Stimulated activated CD4-positive, alpha-beta T cell treated with anti-CD3 and anti-CD28 coated beads, TNF-alpha, amount 100 ng/mL, for 1 hour (primary cell): ENCODE results near the gene MFAP2.

ENCODE experiments used
- DNase-seq, 3 donors: peaks; one replicate each; pipeline ENCODE4 v3.0.0-alpha.2; 2020; ENCODE audit warnings: low read depth in 3 of 3, low spot score in 1 of 3

Gene MFAP2, protein sequence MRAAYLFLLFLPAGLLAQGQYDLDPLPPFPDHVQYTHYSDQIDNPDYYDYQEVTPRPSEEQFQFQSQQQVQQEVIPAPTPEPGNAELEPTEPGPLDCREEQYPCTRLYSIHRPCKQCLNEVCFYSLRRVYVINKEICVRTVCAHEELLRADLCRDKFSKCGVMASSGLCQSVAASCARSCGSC

DNA sequence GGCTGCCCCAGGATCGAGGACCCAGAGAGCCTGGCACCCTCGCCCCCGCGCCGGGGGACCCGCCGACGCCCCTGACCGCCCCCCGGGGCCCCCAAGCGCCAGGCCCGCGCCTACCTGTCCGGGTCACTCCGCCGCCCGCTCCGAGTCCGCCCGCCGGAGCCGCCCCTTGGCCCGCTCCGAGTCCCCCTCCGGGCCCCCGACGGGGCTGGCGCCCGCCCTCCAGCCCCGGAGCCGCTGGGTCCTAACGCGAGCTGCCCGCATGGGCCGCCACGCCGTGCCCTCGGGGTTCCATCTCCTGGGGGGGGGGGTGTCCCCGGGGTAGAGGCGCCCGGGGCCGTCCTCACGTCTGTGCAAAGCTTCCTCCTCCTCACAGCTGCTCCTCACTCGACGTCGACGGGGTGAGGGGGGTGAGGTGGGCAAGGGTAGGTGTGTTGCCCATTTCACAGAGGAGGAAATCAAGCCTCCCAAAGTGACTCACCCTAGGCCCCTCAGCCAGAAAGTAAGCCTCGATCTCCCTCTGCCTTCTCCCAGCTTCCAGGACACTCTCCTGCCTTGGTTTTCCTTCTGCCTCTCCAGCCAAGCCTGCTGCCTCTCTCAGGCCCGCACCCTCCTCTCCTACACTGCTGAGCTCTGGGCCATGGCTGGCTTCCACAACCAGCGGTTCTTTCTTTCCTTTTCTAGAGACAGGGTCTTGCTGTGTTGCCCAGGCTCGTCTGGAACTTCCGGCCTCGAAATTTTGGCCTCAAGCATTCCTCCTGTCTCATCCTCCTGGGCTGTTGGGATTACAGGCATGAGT is at the start of gene MFAP2:
TSS of gene MFAP2 (minus strand) at position 148 of the 796 bp plus-strand sequence. CDS start 2,347 bp downstream, outside the sequence.
- no peak for DNase-seq

DNA sequence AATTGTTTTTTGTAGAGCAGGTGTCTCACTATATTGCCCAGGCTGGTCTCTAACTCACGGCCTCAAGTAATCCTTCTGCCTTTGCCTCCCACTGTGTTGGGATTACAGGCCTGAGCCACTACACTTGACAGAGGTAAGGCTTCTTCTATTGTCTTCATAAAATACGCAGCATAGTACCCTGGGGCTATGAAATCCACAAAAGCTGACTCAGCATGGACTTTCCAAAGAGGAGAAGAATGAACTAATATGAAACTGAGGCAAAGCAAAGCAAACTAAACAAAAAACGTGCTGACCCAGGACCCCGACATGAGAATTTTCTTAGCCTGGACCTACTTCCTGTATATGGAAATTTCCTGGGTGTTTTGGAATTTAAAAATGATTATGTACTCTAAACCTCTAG is 49.8 kb upstream of the MFAP2 start:
- DNase-seq = no peak

DNA sequence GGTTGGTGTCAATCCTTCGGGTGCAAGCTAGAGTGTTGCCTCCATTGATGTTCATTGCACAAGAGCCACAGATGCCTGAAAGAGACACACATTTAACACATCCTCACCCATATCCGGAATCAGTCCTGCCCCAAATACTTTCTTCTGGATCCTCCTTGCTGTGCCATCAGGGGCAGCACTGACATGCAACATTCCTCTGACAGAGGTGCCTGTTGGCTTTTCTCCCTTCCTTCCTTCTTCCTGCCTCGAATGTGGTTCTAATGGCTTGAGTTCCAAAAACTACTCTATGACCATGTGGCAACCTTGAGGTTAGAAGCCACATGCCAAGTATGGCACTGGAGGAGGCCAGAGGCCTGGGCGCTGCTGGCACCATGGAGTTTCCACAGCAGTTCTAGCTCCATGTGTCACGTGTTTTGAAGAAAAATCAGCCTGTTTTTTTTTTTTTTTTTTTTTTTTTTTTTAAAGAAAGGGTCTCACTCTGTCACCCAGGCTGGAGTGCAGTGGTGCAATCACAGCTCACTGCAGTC is 48.3 kb upstream of the MFAP2 start:
- DNase-seq = no peak

- no peak for DNase-seq
Observed at GRCh38 chr1:17027900-17028299, 47.5 kb upstream of the MFAP2 start.

DNA sequence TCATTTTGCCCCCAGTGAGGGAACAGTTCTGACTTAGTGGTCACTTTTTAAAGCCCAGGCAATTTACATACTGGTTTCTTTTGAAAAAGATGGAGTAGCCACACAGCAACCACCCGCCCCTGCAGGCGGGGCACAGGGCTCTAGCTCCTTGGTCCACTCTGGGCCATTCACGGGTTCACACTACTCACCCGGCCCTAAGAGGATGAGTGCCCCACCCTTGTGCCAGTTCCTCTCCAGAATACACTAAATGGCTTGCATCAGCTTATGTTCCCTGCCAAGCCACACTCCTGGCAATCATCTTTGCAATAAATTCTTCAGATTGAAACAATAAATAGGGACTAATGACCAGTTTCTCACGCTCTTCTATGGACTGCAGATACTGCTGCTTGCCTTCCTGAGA is 47.0 kb upstream of the MFAP2 start:
- DNase-seq = no peak

DNA sequence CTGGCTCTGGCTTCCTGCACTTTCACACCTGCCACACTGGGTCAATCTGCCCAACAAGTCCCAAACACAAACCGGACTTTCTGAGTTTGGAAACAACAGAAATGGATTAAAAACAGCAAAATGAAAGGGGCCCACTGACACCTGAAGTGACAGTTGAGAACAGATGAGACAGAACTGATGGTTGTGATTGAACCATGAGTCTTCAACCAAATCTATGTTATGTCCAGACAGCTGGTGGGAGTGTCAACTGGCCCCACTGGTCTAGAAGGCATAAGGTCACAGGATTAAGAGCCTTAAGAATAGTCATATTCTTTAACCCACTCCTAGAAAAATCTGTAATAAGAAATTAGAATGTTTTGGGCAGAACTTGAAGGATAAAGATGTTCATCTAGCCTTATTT is 44.3 kb upstream of the MFAP2 start:
- no peak for DNase-seq

DNA sequence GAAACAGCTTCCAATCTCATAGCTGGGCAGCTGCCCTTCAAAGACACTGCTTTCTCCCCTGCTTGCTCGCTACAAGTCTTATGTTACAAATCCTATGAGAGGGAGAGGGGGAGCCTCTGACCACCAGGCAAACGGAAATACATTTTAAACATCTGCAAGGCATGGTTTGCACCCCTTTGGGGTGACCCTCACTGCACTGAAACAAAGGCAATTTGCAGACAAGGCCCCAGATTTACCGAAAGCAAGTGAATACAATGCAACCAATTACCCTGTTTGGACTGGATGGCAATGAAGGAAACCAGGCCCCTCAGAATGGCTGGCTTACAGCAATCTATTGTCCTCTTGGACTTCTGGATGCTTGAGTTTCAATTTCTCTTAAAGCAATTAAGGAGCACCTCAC is 43.2 kb upstream of the MFAP2 start:
- DNase-seq = no peak

DNA sequence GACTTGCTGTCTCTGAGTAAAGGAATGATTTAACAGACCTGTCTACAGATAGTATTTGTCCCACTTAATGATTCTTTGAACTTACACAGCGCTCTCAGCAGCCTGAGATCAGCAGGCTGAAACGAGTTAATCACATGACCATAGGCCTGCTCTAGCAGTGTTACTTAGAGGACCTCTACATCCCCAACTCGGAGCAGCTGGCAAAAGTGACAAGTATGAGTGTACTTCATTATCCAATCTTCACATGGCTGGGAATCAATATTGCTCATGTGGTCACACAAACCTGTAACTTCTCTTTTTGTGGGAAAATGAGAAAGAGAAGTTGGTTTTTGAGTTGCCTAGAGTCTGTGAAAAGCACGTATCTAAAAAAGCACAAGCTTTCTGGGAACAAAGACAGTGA is 42.7 kb upstream of the MFAP2 start:
- DNase-seq = no peak

DNA sequence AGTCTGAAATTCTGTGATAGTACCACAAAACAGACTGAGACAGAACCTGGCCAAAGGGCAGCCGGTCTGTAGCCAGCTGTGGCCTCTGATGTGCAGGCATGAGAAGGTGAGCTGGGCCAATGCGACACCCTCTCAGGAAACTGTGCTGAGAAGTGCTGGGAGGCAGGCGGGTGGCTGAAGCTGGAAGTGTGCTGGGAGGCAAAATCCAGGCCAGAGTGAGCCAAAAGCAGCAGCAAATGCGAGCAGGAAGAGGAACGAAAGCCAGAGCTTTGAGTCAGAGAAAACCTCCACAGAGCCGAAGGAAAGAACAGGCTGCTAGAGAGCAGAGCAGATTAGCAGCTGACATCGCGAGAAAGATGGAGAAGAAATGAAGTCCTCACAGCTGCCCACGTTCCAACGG is 41.5 kb upstream of the MFAP2 start:
- DNase-seq = no peak

- DNase-seq = no peak
Observed at GRCh38 chr1:17020502-17020901, 40.1 kb upstream of the MFAP2 start.

DNA sequence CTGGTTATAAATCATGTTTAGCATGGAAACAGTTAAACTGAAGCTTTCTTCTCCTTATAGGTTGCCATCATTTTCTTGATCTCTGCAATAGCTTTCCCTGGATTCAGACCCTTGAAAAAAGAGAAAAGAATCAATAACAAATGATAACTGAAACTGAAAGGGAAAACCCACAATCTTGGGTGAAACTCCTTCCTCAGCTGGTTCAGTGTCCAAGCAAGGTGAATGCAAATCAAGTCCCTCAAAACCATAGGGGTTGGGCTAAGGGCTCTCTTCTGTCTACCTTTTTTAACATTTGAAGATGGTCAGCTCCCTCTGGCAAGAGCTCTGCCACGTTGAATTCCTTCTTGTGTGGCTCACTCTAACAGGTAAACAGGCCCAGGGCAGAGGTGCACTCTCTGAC is 38.4 kb upstream of the MFAP2 start:
- no peak for DNase-seq

DNA sequence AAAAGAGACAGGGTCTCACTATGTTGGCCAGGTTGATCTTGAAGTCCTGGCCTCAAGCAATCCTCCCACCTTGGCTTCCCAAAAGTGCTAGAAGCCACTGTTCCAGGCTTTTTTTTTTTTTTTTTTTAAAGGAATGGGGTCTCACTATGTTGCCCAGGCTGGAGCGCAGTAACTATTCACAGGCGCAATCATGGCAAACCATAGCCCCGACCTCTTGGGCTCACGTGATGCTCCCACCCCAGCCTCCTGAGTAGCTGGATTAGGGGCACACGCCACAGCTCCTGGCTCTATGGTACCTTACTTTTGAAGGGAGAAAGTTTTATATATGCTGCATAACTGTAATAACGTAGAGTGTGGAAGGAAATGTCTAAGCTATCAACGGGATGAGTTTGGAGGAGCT is 37.0 kb upstream of the MFAP2 start:
- no peak for DNase-seq

DNA sequence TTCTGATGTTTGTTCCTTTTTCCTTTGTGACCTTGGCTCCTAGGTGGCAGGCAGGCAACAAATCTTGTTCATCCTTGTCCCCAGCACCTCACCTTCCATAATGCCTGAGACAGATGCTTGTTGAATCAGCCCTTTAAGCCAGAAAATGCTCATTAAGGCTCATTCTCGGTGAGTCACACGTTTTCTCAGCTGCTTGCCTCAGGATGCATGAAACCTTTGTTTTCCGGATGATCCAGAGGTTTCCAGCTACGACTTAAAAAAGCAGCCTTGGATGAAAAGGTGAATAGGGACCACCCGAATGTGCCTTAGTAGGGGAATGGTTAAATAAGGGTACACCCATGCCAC is 35.9 kb upstream of the MFAP2 start:
- no peak for DNase-seq

GRCh38 chr1:17014671-17015567 is 34.5 kb upstream of the MFAP2 start:
- no peak for DNase-seq

DNA sequence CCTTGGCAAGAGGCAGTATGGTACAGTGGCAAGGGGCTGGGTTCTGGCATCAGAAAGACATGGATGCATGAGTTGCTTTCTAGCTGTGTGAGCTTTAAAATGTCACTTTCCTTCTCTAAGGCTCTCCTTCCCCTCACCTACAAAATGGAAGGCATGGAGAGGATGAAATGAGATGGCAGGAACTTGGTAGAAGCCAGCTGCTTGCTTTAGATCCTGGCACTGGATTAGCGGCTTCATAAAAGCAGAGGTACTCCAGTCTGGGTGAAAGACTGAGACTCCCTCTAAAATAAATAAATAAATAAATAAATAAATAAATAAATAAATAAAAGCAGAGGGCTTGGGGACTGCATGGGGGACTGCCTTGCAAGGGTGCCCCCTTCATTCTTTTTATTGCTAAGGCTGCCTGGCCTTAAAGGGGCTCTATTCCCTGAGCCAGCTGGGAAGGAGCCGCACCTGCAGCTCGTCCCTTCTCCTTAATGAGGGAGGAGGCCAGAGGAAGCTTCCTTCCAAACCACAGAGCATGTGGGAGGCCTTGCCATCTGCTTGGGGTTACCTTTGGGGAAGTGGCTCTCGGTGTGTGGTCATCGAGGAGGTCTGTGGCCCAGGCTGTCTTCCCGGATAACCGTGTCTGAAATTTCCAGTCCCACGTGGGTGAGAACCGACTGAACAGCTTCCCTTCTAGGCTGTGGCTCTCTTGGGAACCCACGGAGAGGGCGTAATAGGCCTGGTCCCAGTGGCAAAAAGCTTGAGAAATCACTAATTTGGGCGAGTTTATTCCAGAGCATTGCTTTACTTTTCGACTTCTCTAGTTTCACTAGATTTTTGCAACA is 33.3 kb upstream of the MFAP2 start:
- DNase-seq = no peak

DNA sequence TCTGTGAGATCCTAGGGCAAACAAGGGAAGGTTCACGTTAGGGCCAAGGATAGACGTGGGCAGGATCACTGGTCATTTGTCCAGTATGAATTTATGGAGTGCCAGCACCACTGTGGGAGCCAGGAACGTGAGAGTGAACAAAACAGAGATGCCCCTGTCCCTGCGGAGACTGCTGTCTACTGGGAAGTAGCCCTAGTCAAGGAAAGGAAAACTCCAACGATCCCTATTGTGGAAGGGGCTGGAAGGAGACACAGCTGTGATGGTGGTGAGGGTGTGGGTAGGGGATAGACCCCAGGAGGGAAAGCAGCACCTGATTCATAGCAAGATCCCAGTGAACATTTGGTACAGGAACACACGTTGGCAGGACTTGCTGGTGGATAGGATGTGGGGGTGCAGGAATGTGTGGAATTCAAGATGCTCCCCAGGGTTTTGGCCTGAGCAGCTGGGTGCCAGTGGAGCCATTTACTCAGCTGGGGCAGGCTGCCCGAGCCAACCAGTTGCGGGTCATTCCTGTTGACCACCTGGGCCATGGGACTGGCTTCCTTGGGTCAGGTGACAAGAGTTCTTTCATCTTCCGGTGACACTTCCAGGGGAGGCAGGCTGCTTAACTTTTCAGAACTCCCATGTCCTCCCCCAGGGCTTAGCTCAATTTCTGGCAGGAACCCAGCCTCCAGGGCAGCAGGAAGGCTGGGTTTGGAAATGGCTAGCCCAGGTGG is 32.5 kb upstream of the MFAP2 start:
- DNase-seq = no peak

DNA sequence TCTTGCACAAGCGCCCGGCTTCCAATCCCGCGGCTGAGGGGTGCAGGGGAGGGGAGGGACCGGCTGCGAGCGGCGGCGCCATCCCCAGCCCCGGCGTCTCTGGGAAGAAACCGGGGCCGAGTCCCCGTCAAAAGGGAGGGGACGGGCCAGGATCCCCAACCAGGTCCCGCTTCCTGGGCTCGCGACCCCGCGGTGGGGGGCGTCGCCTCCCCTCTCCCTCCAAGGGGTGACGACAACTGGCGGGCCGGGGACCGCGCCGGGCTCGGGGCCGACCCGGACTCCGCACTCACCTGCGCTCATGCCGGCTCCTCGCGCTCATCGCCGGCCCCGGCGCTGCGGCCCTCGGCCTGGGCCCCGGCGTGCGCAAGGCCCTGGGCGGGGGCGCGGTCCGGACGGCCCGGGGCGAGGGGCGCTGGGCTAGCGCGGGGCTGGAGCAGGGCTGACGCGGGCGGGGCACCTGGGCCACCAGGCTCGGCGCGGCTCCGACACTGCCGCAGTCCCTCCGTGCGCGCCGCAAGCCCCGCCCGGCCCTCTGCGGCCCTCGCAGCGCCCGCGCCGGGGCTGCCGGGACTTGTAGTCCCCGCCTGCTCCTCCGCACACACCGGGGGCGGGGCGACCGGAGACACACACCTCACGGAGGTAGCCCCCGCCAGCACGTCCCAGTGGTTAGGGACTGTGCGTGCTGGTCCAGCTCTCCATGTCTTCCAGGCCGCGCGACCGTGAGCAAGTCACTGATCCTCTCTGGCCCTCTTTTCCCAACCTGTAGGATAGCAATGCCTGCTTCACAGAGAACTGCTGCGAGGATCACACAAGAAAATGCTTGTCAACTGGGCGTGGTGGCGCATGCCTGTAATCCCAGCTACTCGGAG is 31.3 kb upstream of the MFAP2 start, which contains the start of gene ATP13A2:
TSS of gene ATP13A2 (minus strand) at position 490 of the 869 bp plus-strand sequence. CDS start at position 300, 190 bp downstream.
- DNase-seq = peak; percentile 58 to 71 (median 66)

GRCh38 chr1:17011092-17011438 is 30.6 kb upstream of the MFAP2 start:
- DNase-seq = no peak

DNA sequence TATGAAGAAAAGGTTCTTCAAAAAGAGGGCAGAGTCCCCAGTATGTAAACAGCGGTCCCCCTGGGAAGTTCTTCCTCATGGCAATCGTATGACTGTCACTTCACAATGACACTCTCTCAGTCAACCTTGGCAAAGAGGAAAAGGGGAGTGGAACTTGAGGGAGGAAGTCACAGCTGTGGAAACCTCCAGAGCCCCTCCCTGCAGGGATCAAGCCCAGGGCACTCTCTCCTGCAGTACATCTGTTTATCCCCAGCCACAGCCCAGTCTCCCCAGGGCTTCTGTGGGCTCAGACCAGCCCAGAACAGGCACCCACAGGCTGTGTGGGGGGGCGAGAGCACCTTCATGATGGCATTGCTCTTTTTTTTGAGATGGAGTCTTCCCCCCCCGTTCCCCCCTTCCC is 29.3 kb upstream of the MFAP2 start:
- DNase-seq = no peak
